DOHH2 (cell line): ENCODE results near the gene CD59.
"Not testable (repeated sequence)": the region's sequence is repeated elsewhere in the genome, so short reads cannot be mapped to it uniquely, and the experiment has no call there.

ENCODE experiments used
- H3F3A ChIP-seq: fragments of 200-600 bp; sonication (generic), shearing (Covaris generic); 2 replicates; pipeline ENCODE4 v1.6.0; 2016; ENCODE audit warnings: antibody characterized with exemption, mild to moderate bottlenecking; ENCODE audit not compliant: control insufficient read depth, insufficient read depth
- H3K27ac ChIP-seq: fragments of 200-600 bp; sonication (generic); 2 replicates; pipeline ENCODE4 v1.5.1; 2014; ENCODE audit warnings: low read depth, mild to moderate bottlenecking, low read length, moderate library complexity
- H3K27me3 ChIP-seq: fragments of 200-600 bp; sonication (generic); 2 replicates; pipeline ENCODE4 v1.6.1; 2014; ENCODE audit warnings: mild to moderate bottlenecking, low read length, mixed read lengths; ENCODE audit not compliant: control insufficient read depth
- H3K36me3 ChIP-seq: fragments of 200-600 bp; sonication (generic); 2 replicates; pipeline ENCODE4 v1.6.1; 2014; ENCODE audit warnings: mild to moderate bottlenecking, low read length, moderate library complexity, mixed read lengths; ENCODE audit not compliant: control insufficient read depth
- H3K4me1 ChIP-seq: fragments of 200-600 bp; sonication (generic); 2 replicates; pipeline ENCODE4 v1.6.1; 2014; ENCODE audit warnings: mild to moderate bottlenecking, low read length, mixed read lengths; ENCODE audit not compliant: control insufficient read depth
- H3K4me2 ChIP-seq: fragments of 200-600 bp; sonication (generic); 2 replicates; pipeline ENCODE4 v1.6.0; 2014; ENCODE audit warnings: mild to moderate bottlenecking, low read length, moderate library complexity
- H3K4me3 ChIP-seq: fragments of 200-600 bp; sonication (generic); 2 replicates; pipeline ENCODE4 v1.5.1; 2014; ENCODE audit warnings: mild to moderate bottlenecking, low read length, mixed read lengths
- H3K79me2 ChIP-seq: fragments of 200-600 bp; sonication (generic); 2 replicates; pipeline ENCODE4 v1.6.1; 2014; ENCODE audit warnings: mild to moderate bottlenecking, low read length, mixed read lengths; ENCODE audit not compliant: control insufficient read depth
- H3K9me2 ChIP-seq: fragments of 200-600 bp; sonication (generic); replicated peaks from 2 replicates; pipeline ENCODE4 v1.6.1; 2014; ENCODE audit warnings: mild to moderate bottlenecking, low read length, mixed read lengths; ENCODE audit not compliant: control insufficient read depth
- H3K9me3 ChIP-seq: fragments of 200-600 bp; sonication (generic); 2 replicates; pipeline ENCODE4 v1.6.1; 2014; ENCODE audit warnings: antibody characterized with exemption, low read length, mixed read lengths; ENCODE audit not compliant: control insufficient read depth, insufficient read depth
- H4K20me1 ChIP-seq: fragments of 200-600 bp; sonication (generic); 2 replicates; pipeline ENCODE4 v1.6.0; 2014; ENCODE audit warnings: low read depth, mild to moderate bottlenecking, antibody characterized with exemption, low read length, moderate library complexity; ENCODE audit not compliant: control insufficient read depth, insufficient read depth
- EZH2phosphoT487 ChIP-seq: fragments of 200-600 bp; sonication (generic); IDR thresholded peaks from 2 replicates; pipeline ENCODE4 v1.6.1; 2017; ENCODE audit warnings: borderline replicate concordance, mild to moderate bottlenecking, antibody characterized with exemption, low read length, moderate library complexity, mixed read lengths
- TF ChIP-seq, protein P1 (sequence below): fragments of 200-600 bp; sonication (generic); IDR thresholded peaks from one replicate; pipeline ENCODE4 v1.5.1; 2014; ENCODE audit warnings: antibody characterized with exemption, mild to moderate bottlenecking, low read depth, low read length; ENCODE audit not compliant: poor library complexity, severe bottlenecking

CD59 gene

GRCh38 chr11:33731723-33732531 lies 4.3 kb downstream of the CD59 start:
- Histone ChIP-seq H3K4me2 (no peak overlapping the region), H4K20me1 (peaks cover 8% of the 10 kb centered on the region; the same call in 1 of the 2 replicates), H3K79me2 (peaks cover 38% of the 10 kb centered on the region)

GRCh38 chr11:33730716-33731115 lies 5.5 kb downstream of the CD59 start:
- Histone ChIP-seq H3K9me3 (no peaks in the 10 kb centered on the region), H3K79me2 (peaks cover 38% of the 10 kb centered on the region), H3K36me3 (no peaks in the 10 kb centered on the region), H3K4me1 (peaks cover 25% of the 10 kb centered on the region), H3K27ac (no peak overlapping the region), H3K9me2 (no peaks in the 10 kb centered on the region), H3K4me3 (no peak overlapping the region), H3K27me3 (peaks cover 6% of the 10 kb centered on the region; the same call in 1 of the 2 replicates), H3F3A (no peaks in the 10 kb centered on the region), H4K20me1 (peaks cover 8% of the 10 kb centered on the region; the same call in 1 of the 2 replicates), H3K4me2 (no peak overlapping the region)
- TF ChIP-seq, protein P1, sequence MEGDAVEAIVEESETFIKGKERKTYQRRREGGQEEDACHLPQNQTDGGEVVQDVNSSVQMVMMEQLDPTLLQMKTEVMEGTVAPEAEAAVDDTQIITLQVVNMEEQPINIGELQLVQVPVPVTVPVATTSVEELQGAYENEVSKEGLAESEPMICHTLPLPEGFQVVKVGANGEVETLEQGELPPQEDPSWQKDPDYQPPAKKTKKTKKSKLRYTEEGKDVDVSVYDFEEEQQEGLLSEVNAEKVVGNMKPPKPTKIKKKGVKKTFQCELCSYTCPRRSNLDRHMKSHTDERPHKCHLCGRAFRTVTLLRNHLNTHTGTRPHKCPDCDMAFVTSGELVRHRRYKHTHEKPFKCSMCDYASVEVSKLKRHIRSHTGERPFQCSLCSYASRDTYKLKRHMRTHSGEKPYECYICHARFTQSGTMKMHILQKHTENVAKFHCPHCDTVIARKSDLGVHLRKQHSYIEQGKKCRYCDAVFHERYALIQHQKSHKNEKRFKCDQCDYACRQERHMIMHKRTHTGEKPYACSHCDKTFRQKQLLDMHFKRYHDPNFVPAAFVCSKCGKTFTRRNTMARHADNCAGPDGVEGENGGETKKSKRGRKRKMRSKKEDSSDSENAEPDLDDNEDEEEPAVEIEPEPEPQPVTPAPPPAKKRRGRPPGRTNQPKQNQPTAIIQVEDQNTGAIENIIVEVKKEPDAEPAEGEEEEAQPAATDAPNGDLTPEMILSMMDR = no peak
- no peak for TF ChIP-seq EZH2phosphoT487

More at GRCh38 chr11:33731723-33732531, 4.3 kb downstream of the CD59 start:
- no peaks in the 10 kb centered on the region for H3K9me2 ChIP-seq
- TF ChIP-seq, protein P1 = no peak
- TF ChIP-seq EZH2phosphoT487 = no peak
- H3K27me3 ChIP-seq = peaks cover 6% of the 10 kb centered on the region; the same call in 1 of the 2 replicates
- H3K4me1 ChIP-seq = peaks cover 31% of the 10 kb centered on the region
- no peak overlapping the region for H3K4me3 ChIP-seq
- no peaks in the 10 kb centered on the region for H3K9me3 ChIP-seq
- H3K36me3 ChIP-seq = no peaks in the 10 kb centered on the region
- no peaks in the 10 kb centered on the region for H3F3A ChIP-seq
- no peak overlapping the region for H3K27ac ChIP-seq

- not testable (repeated sequence) for H3K27me3 ChIP-seq
Observed at GRCh38 chr11:33729072-33729664, 7.1 kb downstream of the CD59 start.

DNA sequence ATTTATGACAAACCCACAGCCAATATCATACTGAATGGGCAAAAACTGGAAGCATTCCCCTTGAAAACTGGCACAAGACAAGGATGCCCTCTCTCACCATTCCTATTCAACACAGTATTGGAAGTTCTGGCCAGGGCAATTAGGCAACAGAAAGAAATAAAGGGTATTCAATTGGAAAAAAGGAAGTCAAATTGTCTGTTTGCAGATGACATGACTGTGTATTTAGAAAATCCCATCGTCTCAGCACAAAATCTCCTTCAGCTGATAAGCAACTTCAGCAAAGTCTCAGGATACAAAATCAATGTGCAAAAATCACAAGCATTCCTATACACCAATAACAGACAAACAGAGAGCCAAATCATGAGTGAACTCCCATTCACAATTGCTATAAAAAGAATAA lies 8.7 kb downstream of the CD59 start:
- not testable (repeated sequence) for H3K4me2 ChIP-seq, H3K4me1 ChIP-seq, H3K9me3 ChIP-seq, H3K9me2 ChIP-seq, H3K36me3 ChIP-seq, H3F3A ChIP-seq, H4K20me1 ChIP-seq, H3K27ac ChIP-seq, H3K4me3 ChIP-seq, H3K27me3 ChIP-seq
- H3K79me2 ChIP-seq = peaks cover 33% of the 10 kb centered on the region

More at GRCh38 chr11:33729072-33729664, 7.1 kb downstream of the CD59 start:
- not testable (repeated sequence) for H3K4me3 ChIP-seq, H3K9me2 ChIP-seq, H3K27ac ChIP-seq, H4K20me1 ChIP-seq, H3K4me2 ChIP-seq, H3F3A ChIP-seq, H3K9me3 ChIP-seq, H3K36me3 ChIP-seq
- Histone ChIP-seq H3K79me2 (peaks cover 36% of the 10 kb centered on the region), H3K4me1 (peaks cover 17% of the 10 kb centered on the region)
